NCI-H2029 treated with DMSO at 0.1 percent for 48 hours (cell line): ENCODE data around the gene PREX1.

Source experiments
- DNase-seq: peaks from one replicate; lab custom pipeline; 2025; lab: John Stamatoyannopoulos, UW

The PREX1 gene

GRCh38 chr20:48656661-48657211 is 171.1 kb downstream of the PREX1 start:
- DNase-seq = no peak

- DNase-seq = no peak
Observed at GRCh38 chr20:48656137-48656536, 171.7 kb downstream of the PREX1 start.

GRCh38 chr20:48653706-48654051 is 174.1 kb downstream of the PREX1 start:
- DNase-seq = no peak

GRCh38 chr20:48652961-48653705 is 174.7 kb downstream of the PREX1 start:
- DNase-seq = no peak

GRCh38 chr20:48651960-48652359 is 175.8 kb downstream of the PREX1 start:
- no peak for DNase-seq

- DNase-seq = no peak
Observed at GRCh38 chr20:48651271-48651670, 176.5 kb downstream of the PREX1 start.

GRCh38 chr20:48649868-48650267 is 177.9 kb downstream of the PREX1 start:
- no peak for DNase-seq

GRCh38 chr20:48649104-48649626 is 178.6 kb downstream of the PREX1 start:
- no peak for DNase-seq

GRCh38 chr20:48648482-48649051 is 179.2 kb downstream of the PREX1 start:
- no peak for DNase-seq

GRCh38 chr20:48647858-48648257 is 179.9 kb downstream of the PREX1 start:
- no peak for DNase-seq

- no peak for DNase-seq
Observed at GRCh38 chr20:48645666-48646065, 182.1 kb downstream of the PREX1 start.

GRCh38 chr20:48644286-48644828 is 183.4 kb downstream of the PREX1 start:
- no peak for DNase-seq

GRCh38 chr20:48642105-48642880 is 185.5 kb downstream of the PREX1 start:
- no peak for DNase-seq

- no peak for DNase-seq
Observed at GRCh38 chr20:48640871-48641270, 186.9 kb downstream of the PREX1 start.

- DNase-seq = no peak
Observed at GRCh38 chr20:48639899-48640298, 187.9 kb downstream of the PREX1 start.

- DNase-seq = no peak
Observed at GRCh38 chr20:48638546-48638945, 189.3 kb downstream of the PREX1 start.

GRCh38 chr20:48637461-48637860 is 190.3 kb downstream of the PREX1 start:
- no peak for DNase-seq

GRCh38 chr20:48636301-48636700 is 191.5 kb downstream of the PREX1 start:
- DNase-seq = no peak

GRCh38 chr20:48635791-48636267 is 192.0 kb downstream of the PREX1 start:
- no peak for DNase-seq

- no peak for DNase-seq
Observed at GRCh38 chr20:48635361-48635760, 192.4 kb downstream of the PREX1 start.

GRCh38 chr20:48634641-48635040 is 193.2 kb downstream of the PREX1 start:
- no peak for DNase-seq

GRCh38 chr20:48633620-48634257 is 194.1 kb downstream of the PREX1 start:
- no peak for DNase-seq
